Testis (tissue), 2 donors: ENCODE measurements around the gene SCNM1.

Source experiments
- POLR2A ChIP-seq: fragments of 450-650 bp; IDR thresholded peaks from one replicate; pipeline ENCODE4 v1.6.1; 2017; ENCODE audit warnings: antibody characterized with exemption, mild to moderate bottlenecking, moderate library complexity
- TF ChIP-seq, protein P1 (sequence below), 3 experiments: fragments of 450-650 bp in 2 of 3; fragments of 200-600 bp in 1 of 3; sonication (generic) in 1 of 3; IDR thresholded peaks; one replicate each; pipeline ENCODE4 v1.5.1; 2016 to 2019; ENCODE audit warnings: antibody characterized with exemption in 3 of 3, mild to moderate bottlenecking in 2 of 3, moderate library complexity in 1 of 3

DNA sequence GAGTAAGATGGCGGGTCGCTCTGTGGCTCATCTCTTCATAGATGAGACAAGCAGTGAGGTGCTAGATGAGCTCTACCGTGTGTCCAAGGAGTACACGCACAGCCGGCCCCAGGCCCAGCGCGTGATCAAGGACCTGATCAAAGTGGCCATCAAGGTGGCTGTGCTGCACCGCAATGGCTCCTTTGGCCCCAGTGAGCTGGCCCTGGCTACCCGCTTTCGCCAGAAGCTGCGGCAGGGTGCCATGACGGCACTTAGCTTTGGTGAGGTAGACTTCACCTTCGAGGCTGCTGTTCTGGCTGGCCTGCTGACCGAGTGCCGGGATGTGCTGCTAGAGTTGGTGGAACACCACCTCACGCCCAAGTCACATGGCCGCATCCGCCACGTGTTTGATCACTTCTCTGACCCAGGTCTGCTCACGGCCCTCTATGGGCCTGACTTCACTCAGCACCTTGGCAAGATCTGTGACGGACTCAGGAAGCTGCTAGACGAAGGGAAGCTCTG is 7.1 kb upstream of the SCNM1 start:
- TF ChIP-seq, protein P1, sequence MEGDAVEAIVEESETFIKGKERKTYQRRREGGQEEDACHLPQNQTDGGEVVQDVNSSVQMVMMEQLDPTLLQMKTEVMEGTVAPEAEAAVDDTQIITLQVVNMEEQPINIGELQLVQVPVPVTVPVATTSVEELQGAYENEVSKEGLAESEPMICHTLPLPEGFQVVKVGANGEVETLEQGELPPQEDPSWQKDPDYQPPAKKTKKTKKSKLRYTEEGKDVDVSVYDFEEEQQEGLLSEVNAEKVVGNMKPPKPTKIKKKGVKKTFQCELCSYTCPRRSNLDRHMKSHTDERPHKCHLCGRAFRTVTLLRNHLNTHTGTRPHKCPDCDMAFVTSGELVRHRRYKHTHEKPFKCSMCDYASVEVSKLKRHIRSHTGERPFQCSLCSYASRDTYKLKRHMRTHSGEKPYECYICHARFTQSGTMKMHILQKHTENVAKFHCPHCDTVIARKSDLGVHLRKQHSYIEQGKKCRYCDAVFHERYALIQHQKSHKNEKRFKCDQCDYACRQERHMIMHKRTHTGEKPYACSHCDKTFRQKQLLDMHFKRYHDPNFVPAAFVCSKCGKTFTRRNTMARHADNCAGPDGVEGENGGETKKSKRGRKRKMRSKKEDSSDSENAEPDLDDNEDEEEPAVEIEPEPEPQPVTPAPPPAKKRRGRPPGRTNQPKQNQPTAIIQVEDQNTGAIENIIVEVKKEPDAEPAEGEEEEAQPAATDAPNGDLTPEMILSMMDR (IDR thresholded peaks at IDR 0.05), result no peak
- no peak for TF ChIP-seq POLR2A
